ENCODE results near the gene IFRD1. TPM values are rescaled to one million over a fixed set of nuclear protein-coding genes. Genes with fewer than 3 reads are reported as not detected.

The IFRD1 gene
- polyA plus RNA-seq, 1 of the 3 experiments (the other 2 are of a cell fraction), result 31.0 TPM

- no peak for TF ChIP-seq CTCF (IDR thresholded peaks at IDR 0.05)
- TF ChIP-seq GATA2 (CRISPR knock-in tag; IDR thresholded peaks at IDR 0.05), result no peak
- no peak for TF ChIP-seq CHD2 (IDR thresholded peaks at IDR 0.05; ENCODE audit: low read length, partially characterized antibody)
Measured at GRCh38 chr7:112431803-112432202, 18.5 kb upstream of the IFRD1 start (continued).

GRCh38 chr7:112433289-112433688 is 17.0 kb upstream of the IFRD1 start:
- Histone ChIP-seq H3K4me3 (ENCODE audit: low read depth in 2 of 2, low read length in 1 of 2) (no peak overlapping the region), H3K4me1 (ENCODE audit: control insufficient read depth in 1 of 2, insufficient read depth in 2 of 2, low read depth in 1 of 2, low read length in 1 of 2) (peaks cover 9 to 22% of the 10 kb centered on the region in 2 experiments), H3K79me2 (ENCODE audit: insufficient read depth) (no peaks in the 10 kb centered on the region), H2AFZ (ENCODE audit: low read depth) (no peak overlapping the region), H3K27me3 (ENCODE audit: insufficient read depth) (no peaks in the 10 kb centered on the region), H3K27ac (ENCODE audit: low read depth in 2 of 2, low read length in 1 of 2) (peak overlapping the region in 1 of 2 experiments; percentile 98; a peak in 1 of 4 replicates), H3K9me3 (no peaks in the 10 kb centered on the region), H3K36me3 (replicated peaks in 1 of 2; ENCODE audit: control insufficient read depth in 1 of 2, insufficient read depth in 2 of 2, low read length in 1 of 2) (no peaks in the 10 kb centered on the region), H3K9me2 (no peaks in the 10 kb centered on the region), H3K4me2 (no peak overlapping the region), H3F3A (replicated peaks; ENCODE audit: insufficient read depth) (peaks cover 19% of the 10 kb centered on the region), H4K20me1 (ENCODE audit: insufficient read depth) (no peaks in the 10 kb centered on the region), H3K9ac (no peak overlapping the region)
- DNase-seq, result no peak
- ChIA-PET POLR2A (interaction anchor here (1.5 kb wide), 1 partner anchor 17 kb away, joined by 3 read pairs; the partner anchor contains the start of gene IFRD1), CTCF (interaction anchor here (0.7 to 1.3 kb wide), 3 partner anchors 10 to 670 kb away, joined by 3 to 5 read pairs (median 3); no protein-coding TSS in a partner anchor)
- 100% methylated on average over 1 of the region's 1 CpG for WGBS (ENCODE audit: low lambda C conversion rate)
- TF ChIP-seq NRF1 (IDR thresholded peaks at IDR 0.05; ENCODE audit: low read depth, low read length) (no peak), POLR2AphosphoS5 (IDR thresholded peaks at IDR 0.05; ENCODE audit: low read depth, low read length) (no peak), FOXJ3 (CRISPR knock-in tag; IDR thresholded peaks at IDR 0.05) (no peak), ELF1 (IDR thresholded peaks at IDR 0.05) (no peak), GATA2 (CRISPR knock-in tag; IDR thresholded peaks at IDR 0.05) (no peak), RXRA (IDR thresholded peaks at IDR 0.05; ENCODE audit: borderline replicate concordance, low read depth) (no peak), JUND (IDR thresholded peaks at IDR 0.05) (no peak), CHD2 (IDR thresholded peaks at IDR 0.05; ENCODE audit: low read length, partially characterized antibody) (no peak), IRF3 (IDR thresholded peaks at IDR 0.05; ENCODE audit: low read depth, low read length) (no peak), FOSL2 (IDR thresholded peaks at IDR 0.05; ENCODE audit: borderline replicate concordance, low read depth) (no peak), RCOR1 (IDR thresholded peaks at IDR 0.05; ENCODE audit: low read length) (no peak), GABPA (IDR thresholded peaks at IDR 0.05; ENCODE audit: low read depth) (no peak), MXI1 (IDR thresholded peaks at IDR 0.05; ENCODE audit: low read depth, low read length) (no peak), TCF12 (IDR thresholded peaks at IDR 0.05) (no peak), RAD21 (IDR thresholded peaks at IDR 0.05; ENCODE audit: low read length) (no peak), YY1 (IDR thresholded peaks at IDR 0.05; ENCODE audit: low read depth) (no peak), NFIC (IDR thresholded peaks at IDR 0.05; ENCODE audit: borderline replicate concordance) (no peak), FOXM1 (IDR thresholded peaks at IDR 0.05; ENCODE audit: low read depth) (no peak), TEAD4 (IDR thresholded peaks at IDR 0.05; ENCODE audit: borderline replicate concordance, insufficient read depth) (no peak)
